Astrocyte of the cerebellum (primary cell): ENCODE data around the gene PPP3CA.
"Not testable (repeated sequence)": the region's sequence is repeated elsewhere in the genome, so short reads cannot be mapped to it uniquely, and the experiment has no call there.

Experiments
- DNase-seq: peaks from one replicate; pipeline ENCODE4 v3.0.0-alpha.2; 2011; ENCODE audit warnings: low read depth
- H3K4me3 ChIP-seq: 2 replicates; pipeline ENCODE4 v1.5.1; 2011; ENCODE audit warnings: mild to moderate bottlenecking, low read depth, low read length, moderate library complexity
- in situ Hi-C: cut with HindIII; loops from 2 replicates; pipeline ENCODE4 v1.10.0; 2017; ENCODE audit warnings: low sequenced_read_pairs
- TF ChIP-seq, protein P1 (sequence below): IDR thresholded peaks from 2 replicates; pipeline ENCODE4 v1.5.1; 2012; ENCODE audit warnings: low read length, low read depth, moderate library complexity, mild to moderate bottlenecking; ENCODE audit errors: missing control alignments

PPP3CA gene

DNA sequence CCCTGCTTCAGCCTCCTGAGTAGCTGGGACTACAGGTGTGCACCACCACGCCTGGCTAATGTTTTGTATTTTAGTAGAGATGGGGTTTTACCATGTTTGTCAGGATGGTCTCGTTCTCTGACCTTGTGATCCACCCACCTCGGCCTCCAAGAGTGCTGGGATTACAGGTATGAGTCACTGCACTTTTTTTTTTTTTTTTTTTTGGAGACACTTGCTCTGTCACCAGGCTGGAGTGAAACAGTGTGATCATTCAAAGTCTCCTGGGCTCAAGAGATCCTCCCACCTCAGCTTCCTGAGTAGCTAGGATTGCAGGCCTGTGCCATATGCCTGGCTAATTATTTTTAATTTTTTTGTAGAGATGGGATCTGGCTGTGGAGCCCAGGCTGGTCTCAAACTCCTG is 338.8 kb downstream of the PPP3CA start:
- TF ChIP-seq, protein P1, sequence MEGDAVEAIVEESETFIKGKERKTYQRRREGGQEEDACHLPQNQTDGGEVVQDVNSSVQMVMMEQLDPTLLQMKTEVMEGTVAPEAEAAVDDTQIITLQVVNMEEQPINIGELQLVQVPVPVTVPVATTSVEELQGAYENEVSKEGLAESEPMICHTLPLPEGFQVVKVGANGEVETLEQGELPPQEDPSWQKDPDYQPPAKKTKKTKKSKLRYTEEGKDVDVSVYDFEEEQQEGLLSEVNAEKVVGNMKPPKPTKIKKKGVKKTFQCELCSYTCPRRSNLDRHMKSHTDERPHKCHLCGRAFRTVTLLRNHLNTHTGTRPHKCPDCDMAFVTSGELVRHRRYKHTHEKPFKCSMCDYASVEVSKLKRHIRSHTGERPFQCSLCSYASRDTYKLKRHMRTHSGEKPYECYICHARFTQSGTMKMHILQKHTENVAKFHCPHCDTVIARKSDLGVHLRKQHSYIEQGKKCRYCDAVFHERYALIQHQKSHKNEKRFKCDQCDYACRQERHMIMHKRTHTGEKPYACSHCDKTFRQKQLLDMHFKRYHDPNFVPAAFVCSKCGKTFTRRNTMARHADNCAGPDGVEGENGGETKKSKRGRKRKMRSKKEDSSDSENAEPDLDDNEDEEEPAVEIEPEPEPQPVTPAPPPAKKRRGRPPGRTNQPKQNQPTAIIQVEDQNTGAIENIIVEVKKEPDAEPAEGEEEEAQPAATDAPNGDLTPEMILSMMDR, result no peak
- DNase-seq, result no peak
- in situ Hi-C loops, result no loop called here
- no peak overlapping the region for H3K4me3 ChIP-seq

- in situ Hi-C loops, result no loop called here
Observed at GRCh38 chr4:101005659-101006058, 341.7 kb downstream of the PPP3CA start.

DNA sequence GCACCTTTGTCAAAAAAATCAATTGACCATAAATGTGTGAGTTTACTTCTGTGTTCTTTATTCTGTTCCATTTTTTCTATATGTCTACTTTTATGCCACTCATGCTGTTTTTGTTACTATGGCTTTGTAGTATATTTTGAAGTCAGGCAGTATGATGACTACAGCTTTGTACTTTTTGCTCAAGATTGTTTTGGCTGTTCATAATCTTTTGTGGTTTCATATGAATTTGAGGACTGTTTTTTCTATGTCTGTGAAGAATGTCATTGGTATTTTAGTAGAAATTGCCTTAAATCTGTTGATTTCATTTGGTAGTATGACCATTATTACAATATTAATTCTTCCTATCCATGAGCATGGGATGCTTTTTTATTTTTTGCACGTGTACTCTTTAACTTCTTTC is 346.8 kb downstream of the PPP3CA start:
- in situ Hi-C loops, result no loop called here
- TF ChIP-seq, protein P1, result no peak
- DNase-seq, result no peak
- H3K4me3 ChIP-seq, result no peak overlapping the region

More at GRCh38 chr4:101005659-101006058, 341.7 kb downstream of the PPP3CA start:
- no peak for DNase-seq
- TF ChIP-seq, protein P1, result no peak
- no peak overlapping the region for H3K4me3 ChIP-seq

- H3K4me3 ChIP-seq, result no peak overlapping the region
- in situ Hi-C loops, result no loop called here
- DNase-seq, result no peak
- TF ChIP-seq, protein P1, result no peak
Observed at GRCh38 chr4:100995671-100996070, 351.7 kb downstream of the PPP3CA start.

GRCh38 chr4:100995002-100995401 is 352.3 kb downstream of the PPP3CA start:
- DNase-seq, in situ Hi-C loops, H3K4me3 ChIP-seq: not testable (repeated sequence)

DNA sequence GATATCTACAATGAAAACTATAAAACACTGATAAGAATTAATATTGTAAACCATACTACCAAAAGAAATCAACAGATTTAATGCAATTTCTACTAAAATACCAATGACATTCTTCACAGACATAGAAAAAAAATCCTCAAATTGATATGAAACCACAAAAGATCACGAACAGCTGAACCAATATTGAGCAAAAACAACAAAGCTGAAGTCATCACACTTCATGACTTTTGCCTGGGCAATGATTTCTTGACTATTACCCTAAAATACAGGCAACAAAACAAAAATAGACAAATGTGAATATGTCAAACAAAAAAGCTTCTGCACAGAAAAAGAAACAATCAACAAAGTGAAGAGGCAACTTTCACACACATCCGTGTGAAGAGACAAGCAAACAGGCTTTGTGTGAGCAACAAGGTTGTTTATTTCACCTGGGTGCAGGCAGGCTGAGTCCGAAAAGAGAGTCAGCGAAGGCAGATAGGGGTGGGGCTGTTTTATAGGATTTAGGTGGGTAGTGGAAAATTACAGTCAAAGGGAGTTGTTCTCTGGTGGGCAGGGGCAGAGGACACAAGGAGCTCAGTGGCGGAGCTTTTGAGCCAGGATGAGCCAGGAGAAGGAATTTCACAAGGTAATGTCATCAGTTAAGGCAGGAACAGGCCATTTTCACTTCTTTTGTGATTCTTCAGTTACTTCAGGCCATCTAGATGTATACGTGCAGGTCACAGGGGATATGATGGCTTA is 355.8 kb downstream of the PPP3CA start:
- DNase-seq, in situ Hi-C loops, H3K4me3 ChIP-seq: not testable (repeated sequence)

DNA sequence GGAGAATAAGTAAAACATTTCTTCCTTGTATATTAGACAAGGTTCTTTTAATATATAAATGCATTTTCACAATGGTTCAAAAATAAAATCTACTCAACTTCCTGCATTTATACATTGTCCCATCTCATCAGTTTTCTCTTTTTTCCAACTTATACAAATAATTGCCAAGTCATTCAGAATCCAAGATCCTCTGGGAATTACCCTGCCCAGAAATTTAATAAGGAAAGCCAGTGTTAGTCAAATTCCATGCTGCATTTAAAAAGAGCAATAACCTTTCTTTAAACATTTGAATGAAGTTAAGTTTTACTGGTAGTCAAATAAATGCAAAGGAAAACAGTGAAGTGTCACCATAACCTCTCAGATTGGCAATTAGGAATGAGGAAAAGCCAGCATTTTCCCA is 357.9 kb downstream of the PPP3CA start:
- TF ChIP-seq, protein P1, result no peak
- no peak for DNase-seq
- H3K4me3 ChIP-seq, result no peak overlapping the region
- in situ Hi-C loops, result no loop called here
